Measurements from ENCODE around the gene OSCP1.

The OSCP1 gene

DNA sequence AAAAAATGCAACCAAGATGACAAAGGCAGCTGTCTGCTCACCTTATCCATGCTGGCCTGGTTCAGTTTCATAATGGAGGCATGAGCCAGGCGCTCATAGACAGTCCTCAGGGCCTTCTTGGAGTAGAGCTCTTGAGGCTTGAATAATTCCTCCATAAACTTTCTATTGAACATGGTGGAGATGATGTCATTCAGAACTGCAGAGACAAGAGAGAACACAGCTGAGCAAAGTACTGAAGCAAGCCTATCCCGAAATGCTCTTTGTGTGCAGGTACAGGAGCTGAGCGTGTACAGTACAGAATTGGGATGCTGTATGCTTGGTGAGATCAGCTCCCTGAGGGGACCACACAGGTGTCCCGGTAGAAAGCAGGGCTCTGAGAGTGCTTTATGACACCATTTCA is 11.5 kb downstream of the OSCP1 start:
- no peaks in the 10 kb centered on the region for H3F3A ChIP-seq (ENCODE audit: insufficient read depth, low read length)
- no peaks in the 10 kb centered on the region for H4K20me1 ChIP-seq (ENCODE audit: insufficient read depth, low read length)
- no peak overlapping the region for H3K4me2 ChIP-seq (ENCODE audit: low read length)
- no peak overlapping the region for H2AFZ ChIP-seq (ENCODE audit: low read length)
- TF ChIP-seq, protein P1, sequence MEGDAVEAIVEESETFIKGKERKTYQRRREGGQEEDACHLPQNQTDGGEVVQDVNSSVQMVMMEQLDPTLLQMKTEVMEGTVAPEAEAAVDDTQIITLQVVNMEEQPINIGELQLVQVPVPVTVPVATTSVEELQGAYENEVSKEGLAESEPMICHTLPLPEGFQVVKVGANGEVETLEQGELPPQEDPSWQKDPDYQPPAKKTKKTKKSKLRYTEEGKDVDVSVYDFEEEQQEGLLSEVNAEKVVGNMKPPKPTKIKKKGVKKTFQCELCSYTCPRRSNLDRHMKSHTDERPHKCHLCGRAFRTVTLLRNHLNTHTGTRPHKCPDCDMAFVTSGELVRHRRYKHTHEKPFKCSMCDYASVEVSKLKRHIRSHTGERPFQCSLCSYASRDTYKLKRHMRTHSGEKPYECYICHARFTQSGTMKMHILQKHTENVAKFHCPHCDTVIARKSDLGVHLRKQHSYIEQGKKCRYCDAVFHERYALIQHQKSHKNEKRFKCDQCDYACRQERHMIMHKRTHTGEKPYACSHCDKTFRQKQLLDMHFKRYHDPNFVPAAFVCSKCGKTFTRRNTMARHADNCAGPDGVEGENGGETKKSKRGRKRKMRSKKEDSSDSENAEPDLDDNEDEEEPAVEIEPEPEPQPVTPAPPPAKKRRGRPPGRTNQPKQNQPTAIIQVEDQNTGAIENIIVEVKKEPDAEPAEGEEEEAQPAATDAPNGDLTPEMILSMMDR (IDR thresholded peaks at IDR 0.05; ENCODE audit: low read length): no peak
- no peak for TF ChIP-seq EZH2 (IDR thresholded peaks at IDR 0.05; ENCODE audit: borderline replicate concordance, low read length)
- no peaks in the 10 kb centered on the region for H3K9me3 ChIP-seq (ENCODE audit: low read length)
- no peaks in the 10 kb centered on the region for H3K9me2 ChIP-seq (ENCODE audit: low read depth, low read length)
- no peak overlapping the region for H3K4me3 ChIP-seq (ENCODE audit: low read depth, low read length, poor library complexity, severe bottlenecking)
- no peak overlapping the region for H3K9ac ChIP-seq (ENCODE audit: low read length)
- no peaks in the 10 kb centered on the region for H3K79me2 ChIP-seq (ENCODE audit: insufficient read depth, low read length)
- no peaks in the 10 kb centered on the region for H3K36me3 ChIP-seq (ENCODE audit: insufficient read depth, low read length)
- H3K27me3 ChIP-seq (ENCODE audit: insufficient read depth, low read length): no peaks in the 10 kb centered on the region
- no peaks in the 10 kb centered on the region for H3K4me1 ChIP-seq (ENCODE audit: insufficient read depth, low read length, severe bottlenecking)
- H3K27ac ChIP-seq (ENCODE audit: low read depth, low read length, poor library complexity, severe bottlenecking): no peak overlapping the region

DNA sequence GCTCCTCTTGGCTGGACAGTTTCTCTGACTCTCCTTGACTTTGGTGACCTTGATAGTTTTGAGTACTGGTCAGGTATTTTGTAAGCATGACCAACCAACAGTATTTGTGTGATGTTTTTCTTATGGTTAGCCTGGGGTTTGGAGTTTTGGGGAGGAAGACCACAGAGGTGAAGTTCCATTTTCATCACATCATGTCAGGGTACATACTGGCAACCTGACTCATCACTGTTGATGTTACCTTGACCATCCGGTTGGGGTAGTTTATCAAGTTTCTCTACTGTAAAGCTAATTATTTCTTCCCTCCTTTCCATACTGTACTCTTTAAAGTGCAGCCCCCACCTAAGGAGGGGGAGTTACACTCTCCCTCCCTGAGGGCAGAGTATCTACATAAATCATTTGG is 13.4 kb downstream of the OSCP1 start:
- no peak for TF ChIP-seq EZH2 (IDR thresholded peaks at IDR 0.05; ENCODE audit: borderline replicate concordance, low read length)
- TF ChIP-seq, protein P1 (IDR thresholded peaks at IDR 0.05; ENCODE audit: low read length): no peak
- Histone ChIP-seq H3K9me3 (ENCODE audit: low read length) (no peaks in the 10 kb centered on the region), H2AFZ (ENCODE audit: low read length) (no peak overlapping the region), H3K36me3 (ENCODE audit: insufficient read depth, low read length) (no peaks in the 10 kb centered on the region), H3K27me3 (ENCODE audit: insufficient read depth, low read length) (no peaks in the 10 kb centered on the region), H3K27ac (ENCODE audit: low read depth, low read length, poor library complexity, severe bottlenecking) (no peak overlapping the region), H3F3A (ENCODE audit: insufficient read depth, low read length) (no peaks in the 10 kb centered on the region), H3K4me1 (ENCODE audit: insufficient read depth, low read length, severe bottlenecking) (no peaks in the 10 kb centered on the region), H3K4me3 (ENCODE audit: low read depth, low read length, poor library complexity, severe bottlenecking) (no peak overlapping the region), H3K9me2 (ENCODE audit: low read depth, low read length) (no peaks in the 10 kb centered on the region), H3K4me2 (ENCODE audit: low read length) (no peak overlapping the region), H4K20me1 (ENCODE audit: insufficient read depth, low read length) (no peaks in the 10 kb centered on the region), H3K9ac (ENCODE audit: low read length) (no peak overlapping the region), H3K79me2 (ENCODE audit: insufficient read depth, low read length) (no peaks in the 10 kb centered on the region)

DNA sequence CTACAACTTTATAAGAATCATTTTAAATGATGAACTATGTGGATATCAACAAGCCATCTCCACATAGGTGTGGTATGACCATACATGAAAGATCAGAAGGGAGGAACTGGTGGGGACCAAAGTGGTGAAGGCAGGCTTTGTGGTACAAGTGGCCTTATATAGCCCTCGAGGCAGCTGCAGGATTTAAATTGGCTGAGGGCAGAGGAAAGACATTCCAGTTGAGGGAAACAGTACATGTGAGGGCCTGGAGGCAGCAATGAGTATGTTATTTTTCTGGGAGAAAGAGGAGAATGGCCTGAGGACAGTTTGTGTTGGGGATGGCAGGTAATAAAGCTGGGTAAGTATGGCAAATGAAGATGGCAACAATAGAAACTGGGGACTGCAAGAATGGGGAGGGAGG is 17.1 kb downstream of the OSCP1 start:
- Histone ChIP-seq H3K27ac (ENCODE audit: low read depth, low read length, poor library complexity, severe bottlenecking) (no peak overlapping the region), H3K9ac (ENCODE audit: low read length) (no peak overlapping the region), H3K9me3 (ENCODE audit: low read length) (no peaks in the 10 kb centered on the region), H3K4me1 (ENCODE audit: insufficient read depth, low read length, severe bottlenecking) (no peaks in the 10 kb centered on the region), H3K9me2 (ENCODE audit: low read depth, low read length) (no peaks in the 10 kb centered on the region), H3K36me3 (ENCODE audit: insufficient read depth, low read length) (no peaks in the 10 kb centered on the region), H3K4me3 (ENCODE audit: low read depth, low read length, poor library complexity, severe bottlenecking) (no peak overlapping the region), H2AFZ (ENCODE audit: low read length) (no peak overlapping the region), H3F3A (ENCODE audit: insufficient read depth, low read length) (no peaks in the 10 kb centered on the region), H3K4me2 (ENCODE audit: low read length) (no peak overlapping the region), H3K27me3 (ENCODE audit: insufficient read depth, low read length) (no peaks in the 10 kb centered on the region), H4K20me1 (ENCODE audit: insufficient read depth, low read length) (no peaks in the 10 kb centered on the region), H3K79me2 (ENCODE audit: insufficient read depth, low read length) (no peaks in the 10 kb centered on the region)
- no peak for TF ChIP-seq EZH2 (IDR thresholded peaks at IDR 0.05; ENCODE audit: borderline replicate concordance, low read length)
- TF ChIP-seq, protein P1 (IDR thresholded peaks at IDR 0.05; ENCODE audit: low read length): no peak
